Trophoblast cell (in vitro differentiated cells and primary cell): ENCODE results near the gene E4F1.
A peak's percentile ranks its signal among the peaks of the same experiment; 100 is the strongest.

Experiments
- DNase-seq, 2 donors: peaks; one replicate each; pipeline ENCODE4 v3.0.0-alpha.2; 2016
- H2AFZ ChIP-seq: 2 replicates; pipeline ENCODE4 v1.6.1; 2013; ENCODE audit warnings: low read length, moderate library complexity, mild to moderate bottlenecking; ENCODE audit not compliant: insufficient read depth, poor library complexity
- H2AK5ac ChIP-seq: 2 replicates; pipeline ENCODE4 v1.6.1; 2013; ENCODE audit warnings: mild to moderate bottlenecking, low read length
- H2BK120ac ChIP-seq: 2 replicates; pipeline ENCODE4 v1.6.1; 2013; ENCODE audit warnings: low read length, mild to moderate bottlenecking, moderate library complexity; ENCODE audit not compliant: insufficient read depth, poor library complexity
- H2BK12ac ChIP-seq: 2 replicates; pipeline ENCODE4 v1.6.1; 2013; ENCODE audit warnings: mild to moderate bottlenecking, low read length, moderate library complexity
- H2BK5ac ChIP-seq: 2 replicates; pipeline ENCODE4 v1.6.1; 2013; ENCODE audit warnings: low read length, low read depth, moderate library complexity, mild to moderate bottlenecking; ENCODE audit not compliant: poor library complexity
- H3K14ac ChIP-seq: 2 replicates; pipeline ENCODE4 v1.6.1; 2013; ENCODE audit warnings: mild to moderate bottlenecking, low read length
- H3K18ac ChIP-seq: 2 replicates; pipeline ENCODE4 v1.6.1; 2013; ENCODE audit warnings: mild to moderate bottlenecking, low read length
- H3K23ac ChIP-seq: 2 replicates; pipeline ENCODE4 v1.6.1; 2013; ENCODE audit warnings: low read length
- H3K27ac ChIP-seq: 2 replicates; pipeline ENCODE4 v1.5.1; 2013; ENCODE audit warnings: low read depth, mild to moderate bottlenecking, inconsistent platforms, low read length, moderate library complexity
- H3K27me3 ChIP-seq: 2 replicates; pipeline ENCODE4 v1.6.1; 2013; ENCODE audit warnings: inconsistent platforms, mild to moderate bottlenecking, low read length, moderate library complexity; ENCODE audit not compliant: insufficient read depth
- H3K36me3 ChIP-seq, 2 experiments: 1 replicate in 1 of 2; 2 replicates in 1 of 2; pipeline ENCODE4 v1.6.1; 2013; ENCODE audit warnings: low read length in 2 of 2, mild to moderate bottlenecking in 2 of 2, moderate library complexity in 1 of 2; ENCODE audit not compliant: insufficient read depth in 2 of 2, control insufficient read depth in 1 of 2
- H3K4ac ChIP-seq: 2 replicates; pipeline ENCODE4 v1.6.1; 2013; ENCODE audit warnings: low read depth, mild to moderate bottlenecking, low read length, moderate library complexity
- H3K4me1 ChIP-seq, 2 experiments: 1 replicate in 1 of 2; 2 replicates in 1 of 2; pipeline ENCODE4 v1.6.1; 2013; ENCODE audit warnings: low read length in 2 of 2, mild to moderate bottlenecking in 2 of 2, moderate library complexity in 1 of 2; ENCODE audit not compliant: insufficient read depth in 2 of 2, control insufficient read depth in 1 of 2
- H3K4me2 ChIP-seq: 2 replicates; pipeline ENCODE4 v1.6.1; 2013; ENCODE audit warnings: inconsistent platforms, mild to moderate bottlenecking, low read length, moderate library complexity
- H3K4me3 ChIP-seq: 2 replicates; pipeline ENCODE4 v1.5.1; 2013; ENCODE audit warnings: mild to moderate bottlenecking, low read depth, low read length, inconsistent platforms
- H3K79me1 ChIP-seq: one replicate; pipeline ENCODE4 v1.6.1; 2013; ENCODE audit warnings: low read length
- H3K79me2 ChIP-seq: 2 replicates; pipeline ENCODE4 v1.6.1; 2013; ENCODE audit warnings: low read length, mild to moderate bottlenecking; ENCODE audit not compliant: control insufficient read depth, insufficient read depth, poor library complexity
- H3K9ac ChIP-seq: 2 replicates; pipeline ENCODE4 v1.6.1; 2013; ENCODE audit warnings: mild to moderate bottlenecking, low read length
- H3K9me3 ChIP-seq: 2 replicates; pipeline ENCODE4 v1.6.1; 2013; ENCODE audit warnings: low read depth, mild to moderate bottlenecking, control low read depth, inconsistent platforms, low read length; ENCODE audit not compliant: insufficient read depth
- H4K12ac ChIP-seq: 2 replicates; pipeline ENCODE4 v1.6.1; 2013; ENCODE audit warnings: low read depth, mild to moderate bottlenecking, low read length, moderate library complexity
- H4K8ac ChIP-seq: 2 replicates; pipeline ENCODE4 v1.6.1; 2013; ENCODE audit warnings: low read depth, mild to moderate bottlenecking, low read length, moderate library complexity
- H4K91ac ChIP-seq: one replicate; pipeline ENCODE4 v1.6.1; 2013; ENCODE audit warnings: low read depth, mild to moderate bottlenecking, low read length, moderate library complexity
- WGBS: extraction: QIAGEN DNeasy Blood & Tissue Kit; methylation state at CpG from one replicate; pipeline ENCODE4 v1.1.7; 2013; ENCODE audit warnings: missing lambda C conversion rate; ENCODE audit not compliant: insufficient read length, insufficient coverage; ENCODE audit errors: extremely low coverage; 5-methylcytosine and 5-hydroxymethylcytosine counted together

E4F1 gene

DNA sequence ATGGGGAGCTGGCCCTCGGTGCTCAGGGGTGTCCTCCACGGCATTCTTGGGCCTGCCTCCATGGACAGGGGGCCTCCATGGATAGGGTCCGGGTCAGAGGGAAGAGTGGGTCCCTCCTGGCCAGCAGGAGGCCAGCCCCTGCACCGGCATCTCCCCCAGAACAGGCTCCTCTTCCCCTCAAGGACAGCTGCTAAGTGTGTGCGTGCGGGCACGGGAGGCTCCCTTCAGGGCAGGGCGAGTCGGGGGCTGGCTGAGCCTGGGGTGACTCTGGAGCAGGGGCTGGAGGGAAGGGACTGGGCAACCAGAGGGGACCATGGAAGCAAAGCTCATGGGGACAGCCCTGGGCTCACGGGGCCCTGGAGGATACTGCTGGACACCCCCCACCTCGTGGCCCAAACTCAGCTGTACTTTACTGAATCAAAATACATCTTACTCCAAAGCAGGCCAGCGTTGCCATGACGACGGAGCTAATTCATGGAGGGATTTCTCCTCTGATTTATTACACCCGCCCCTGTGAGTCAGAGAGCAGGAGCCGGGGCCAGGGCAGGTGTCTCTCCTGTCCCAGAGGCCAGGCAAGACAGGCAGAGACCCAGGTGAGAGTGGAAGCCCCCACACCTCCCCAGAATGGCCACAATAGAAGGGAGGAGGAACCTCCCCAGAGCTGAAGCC lies 29.1 kb upstream of the E4F1 start:
- no peak overlapping the region for H3K18ac ChIP-seq
- H3K4ac ChIP-seq: no peak overlapping the region
- H2BK12ac ChIP-seq: no peak overlapping the region
- WGBS: no CpG with 5 or more reads among the region's 16 CpGs
- H3K79me1 ChIP-seq: no peaks in the 10 kb centered on the region
- no peaks in the 10 kb centered on the region for H3K79me2 ChIP-seq
- H3K36me3 ChIP-seq: no peaks in the 10 kb centered on the region
- H3K9me3 ChIP-seq: peaks cover 5% of the 10 kb centered on the region
- H3K27me3 ChIP-seq: peaks cover 27% of the 10 kb centered on the region
- no peak overlapping the region for H3K9ac ChIP-seq
- H2AK5ac ChIP-seq: no peak overlapping the region
- H4K8ac ChIP-seq: no peak overlapping the region
- no peak overlapping the region for H3K4me3 ChIP-seq
- H2BK5ac ChIP-seq: no peak overlapping the region
- H3K4me2 ChIP-seq: no peak overlapping the region
- H3K14ac ChIP-seq: no peak overlapping the region
- peak in 1 of 2 donors; percentile 15 for DNase-seq
- H4K12ac ChIP-seq: no peak overlapping the region
- no peak overlapping the region for H3K23ac ChIP-seq
- no peak overlapping the region for H4K91ac ChIP-seq
- no peak overlapping the region for H2AFZ ChIP-seq
- no peak overlapping the region for H2BK120ac ChIP-seq
- H3K4me1 ChIP-seq: no peaks in the 10 kb centered on the region
- H3K27ac ChIP-seq: no peak overlapping the region

GRCh38 chr16:2194852-2195321 lies 28.5 kb upstream of the E4F1 start:
- no peak overlapping the region for H4K8ac ChIP-seq
- H3K9ac ChIP-seq: no peak overlapping the region
- H3K4me2 ChIP-seq: no peak overlapping the region
- no peak overlapping the region for H2AFZ ChIP-seq
- H3K36me3 ChIP-seq: no peaks in the 10 kb centered on the region
- H3K18ac ChIP-seq: no peak overlapping the region
- peaks cover 5% of the 10 kb centered on the region for H3K9me3 ChIP-seq
- peaks cover 27% of the 10 kb centered on the region for H3K27me3 ChIP-seq
- no peak overlapping the region for H2BK12ac ChIP-seq
- no CpG with 5 or more reads among the region's 10 CpGs for WGBS
- H2BK5ac ChIP-seq: no peak overlapping the region
- no peak overlapping the region for H2AK5ac ChIP-seq
- H3K14ac ChIP-seq: no peak overlapping the region
- no peak overlapping the region for H4K91ac ChIP-seq
- no peak overlapping the region for H3K4ac ChIP-seq
- H3K79me1 ChIP-seq: no peaks in the 10 kb centered on the region
- no peak overlapping the region for H3K27ac ChIP-seq
- H4K12ac ChIP-seq: no peak overlapping the region
- H2BK120ac ChIP-seq: no peak overlapping the region
- H3K4me1 ChIP-seq: no peaks in the 10 kb centered on the region
- no peak overlapping the region for H3K23ac ChIP-seq
- no peaks in the 10 kb centered on the region for H3K79me2 ChIP-seq
- DNase-seq: peak; percentile 56 to 78
- H3K4me3 ChIP-seq: no peak overlapping the region

GRCh38 chr16:2195322-2196161 lies 27.8 kb upstream of the E4F1 start:
- no peaks in the 10 kb centered on the region for H3K79me1 ChIP-seq
- no peaks in the 10 kb centered on the region for H3K36me3 ChIP-seq
- no peak overlapping the region for H3K4ac ChIP-seq
- H2BK5ac ChIP-seq: no peak overlapping the region
- H3K79me2 ChIP-seq: no peaks in the 10 kb centered on the region
- no peak overlapping the region for H2BK120ac ChIP-seq
- H3K9me3 ChIP-seq: peaks cover 5% of the 10 kb centered on the region
- H3K23ac ChIP-seq: no peak overlapping the region
- H3K18ac ChIP-seq: no peak overlapping the region
- no peak for DNase-seq
- H3K27me3 ChIP-seq: peaks cover 30% of the 10 kb centered on the region
- no peak overlapping the region for H2AK5ac ChIP-seq
- no peak overlapping the region for H3K9ac ChIP-seq
- no peak overlapping the region for H4K12ac ChIP-seq
- no peak overlapping the region for H3K4me3 ChIP-seq
- H3K14ac ChIP-seq: no peak overlapping the region
- no peak overlapping the region for H4K91ac ChIP-seq
- no peak overlapping the region for H2BK12ac ChIP-seq
- H3K4me1 ChIP-seq: no peaks in the 10 kb centered on the region
- WGBS: no CpG with 5 or more reads among the region's 49 CpGs
- peak overlapping the region; percentile 79 for H3K4me2 ChIP-seq
- H2AFZ ChIP-seq: no peak overlapping the region
- no peak overlapping the region for H4K8ac ChIP-seq
- no peak overlapping the region for H3K27ac ChIP-seq

- Histone ChIP-seq H3K9me3 (peaks cover 5% of the 10 kb centered on the region), H2BK120ac (no peak within 1 kb of the TSS), H4K8ac (no peak within 1 kb of the TSS), H4K91ac (no peak within 1 kb of the TSS), H3K27me3 (peaks cover 30% of the 10 kb centered on the region), H2AFZ (peak within 1 kb of the TSS; percentile 27), H3K79me2 (no peaks in the 10 kb centered on the region), H3K14ac (no peak within 1 kb of the TSS), H2AK5ac (no peak within 1 kb of the TSS), H3K79me1 (no peaks in the 10 kb centered on the region), H3K4me1 (no peaks in the 10 kb centered on the region), H3K18ac (no peak within 1 kb of the TSS), H3K36me3 (no peaks in the 10 kb centered on the region), H3K4ac (no peak within 1 kb of the TSS), H2BK12ac (no peak within 1 kb of the TSS), H3K4me3 (peak within 1 kb of the TSS; percentile 67), H3K23ac (no peak within 1 kb of the TSS), H3K27ac (no peak within 1 kb of the TSS), H4K12ac (no peak within 1 kb of the TSS), H3K4me2 (peak within 1 kb of the TSS; percentile 79), H3K9ac (no peak within 1 kb of the TSS), H2BK5ac (no peak within 1 kb of the TSS)
- DNase-seq: peak in 1 of 2 donors; percentile 44
- no CpG with 5 or more reads among the region's 129 CpGs for WGBS
Measured at GRCh38 chr16:2196162-2196980, 27.0 kb upstream of the E4F1 start, which contains the start of gene CASKIN1. Gene CASKIN1 (minus strand): TSS chr16:2196605. CDS start chr16:2196432, 173 bp downstream.
